ENCODE results near the gene NUP93. TPM values are rescaled to one million over a fixed set of nuclear protein-coding genes. Genes with fewer than 3 reads are reported as not detected.

NUP93 gene
- total and polyA plus RNA-seq, 2 donors = 58.3 to 85.9 TPM

GRCh38 chr16:56686758-56687157 is 43.2 kb upstream of the NUP93 start:
- no peak overlapping the region for H3K4me3 ChIP-seq (ENCODE audit: low read length in 2 of 2)
- DNase-seq (ENCODE audit: low read depth in 6 of 9, low spot score in 9 of 9) = no peak
- H3K36me3 ChIP-seq (ENCODE audit: control insufficient read depth in 2 of 2, insufficient read depth in 2 of 2, low read length in 1 of 2) = no peaks in the 10 kb centered on the region
- H3K4me1 ChIP-seq (ENCODE audit: control insufficient read depth in 2 of 2, insufficient read depth in 2 of 2, low read length in 2 of 2) = peaks cover 18 to 20% of the 10 kb centered on the region in 2 donors
- WGBS = 98% methylated on average over 7 of the region's 7 CpGs
- H3K27me3 ChIP-seq (ENCODE audit: control insufficient read depth in 2 of 2, insufficient read depth in 1 of 2, low read length in 1 of 2) = peaks cover 0 to 21% of the 10 kb centered on the region in 2 donors
- H3K27ac ChIP-seq (ENCODE audit: low read depth in 1 of 2, low read length in 1 of 2) = no peak overlapping the region
- H3K9me3 ChIP-seq (ENCODE audit: control insufficient read depth in 2 of 2, insufficient read depth in 1 of 2, low read length in 1 of 2) = peaks cover 0 to 11% of the 10 kb centered on the region in 2 donors

GRCh38 chr16:56688762-56689161 is 41.2 kb upstream of the NUP93 start:
- H3K4me3 ChIP-seq (ENCODE audit: low read length in 2 of 2) = no peak overlapping the region
- H3K27me3 ChIP-seq (ENCODE audit: control insufficient read depth in 2 of 2, insufficient read depth in 1 of 2, low read length in 1 of 2) = peaks cover 0 to 12% of the 10 kb centered on the region in 2 donors
- H3K27ac ChIP-seq (ENCODE audit: low read depth in 1 of 2, low read length in 1 of 2) = no peak overlapping the region
- WGBS = 58% methylated on average over 1 of the region's 1 CpG
- H3K36me3 ChIP-seq (ENCODE audit: control insufficient read depth in 2 of 2, insufficient read depth in 2 of 2, low read length in 1 of 2) = no peaks in the 10 kb centered on the region
- no peak for DNase-seq (ENCODE audit: low read depth in 6 of 9, low spot score in 9 of 9)
- H3K4me1 ChIP-seq (ENCODE audit: control insufficient read depth in 2 of 2, insufficient read depth in 2 of 2, low read length in 2 of 2) = peaks cover 1 to 6% of the 10 kb centered on the region in 2 donors
- H3K9me3 ChIP-seq (ENCODE audit: control insufficient read depth in 2 of 2, insufficient read depth in 1 of 2, low read length in 1 of 2) = peaks cover 0 to 11% of the 10 kb centered on the region in 2 donors

- Histone ChIP-seq H3K36me3 (ENCODE audit: control insufficient read depth in 2 of 2, insufficient read depth in 2 of 2, low read length in 1 of 2) (no peaks in the 10 kb centered on the region), H3K4me1 (ENCODE audit: control insufficient read depth in 2 of 2, insufficient read depth in 2 of 2, low read length in 2 of 2) (peaks cover 0 to 4% of the 10 kb centered on the region in 2 donors), H3K27me3 (ENCODE audit: control insufficient read depth in 2 of 2, insufficient read depth in 1 of 2, low read length in 1 of 2) (peaks cover 0 to 12% of the 10 kb centered on the region in 2 donors), H3K9me3 (ENCODE audit: control insufficient read depth in 2 of 2, insufficient read depth in 1 of 2, low read length in 1 of 2) (peaks cover 0 to 11% of the 10 kb centered on the region in 2 donors), H3K27ac (ENCODE audit: low read depth in 1 of 2, low read length in 1 of 2) (no peak overlapping the region), H3K4me3 (ENCODE audit: low read length in 2 of 2) (no peak overlapping the region)
- 91% methylated on average over 3 of the region's 3 CpGs for WGBS
- no peak for DNase-seq (ENCODE audit: low read depth in 6 of 9, low spot score in 9 of 9)
These were observed 40.8 kb upstream of the NUP93 start for GRCh38 chr16:56689171-56689570.

GRCh38 chr16:56690420-56691122 is 39.4 kb upstream of the NUP93 start:
- H3K27me3 ChIP-seq (ENCODE audit: control insufficient read depth in 2 of 2, insufficient read depth in 1 of 2, low read length in 1 of 2) = peaks cover 0 to 15% of the 10 kb centered on the region in 2 donors
- H3K27ac ChIP-seq (ENCODE audit: low read depth in 1 of 2, low read length in 1 of 2) = no peak overlapping the region
- whole genome bisulfite sequencing = 98% methylated on average over 4 of the region's 4 CpGs
- H3K36me3 ChIP-seq (ENCODE audit: control insufficient read depth in 2 of 2, insufficient read depth in 2 of 2, low read length in 1 of 2) = no peaks in the 10 kb centered on the region
- peaks cover 0 to 17% of the 10 kb centered on the region in 2 donors for H3K9me3 ChIP-seq (ENCODE audit: control insufficient read depth in 2 of 2, insufficient read depth in 1 of 2, low read length in 1 of 2)
- H3K4me3 ChIP-seq (ENCODE audit: low read length in 2 of 2) = no peak overlapping the region
- no peaks in the 10 kb centered on the region for H3K4me1 ChIP-seq (ENCODE audit: control insufficient read depth in 2 of 2, insufficient read depth in 2 of 2, low read length in 2 of 2)
- no peak for DNase-seq (ENCODE audit: low read depth in 6 of 9, low spot score in 9 of 9)

GRCh38 chr16:56691885-56692284 is 38.0 kb upstream of the NUP93 start:
- DNase-seq (ENCODE audit: low read depth in 6 of 9, low spot score in 9 of 9) = no peak
- H3K4me1 ChIP-seq (ENCODE audit: control insufficient read depth in 2 of 2, insufficient read depth in 2 of 2, low read length in 2 of 2) = no peaks in the 10 kb centered on the region
- WGBS = 90% methylated on average over 4 of the region's 4 CpGs

GRCh38 chr16:56695246-56695645 is 34.7 kb upstream of the NUP93 start:
- no peak overlapping the region for H3K4me3 ChIP-seq (ENCODE audit: low read length in 2 of 2)
- 97% methylated on average over 1 of the region's 1 CpG for whole genome bisulfite sequencing
- no peaks in the 10 kb centered on the region for H3K36me3 ChIP-seq (ENCODE audit: control insufficient read depth in 2 of 2, insufficient read depth in 2 of 2, low read length in 1 of 2)
- DNase-seq (ENCODE audit: low read depth in 6 of 9, low spot score in 9 of 9) = no peak
- peaks cover 2 to 15% of the 10 kb centered on the region in 2 donors for H3K9me3 ChIP-seq (ENCODE audit: control insufficient read depth in 2 of 2, insufficient read depth in 1 of 2, low read length in 1 of 2)
- H3K4me1 ChIP-seq (ENCODE audit: control insufficient read depth in 2 of 2, insufficient read depth in 2 of 2, low read length in 2 of 2) = no peaks in the 10 kb centered on the region
- no peak overlapping the region for H3K27ac ChIP-seq (ENCODE audit: low read depth in 1 of 2, low read length in 1 of 2)
- peaks cover 0 to 11% of the 10 kb centered on the region in 2 donors for H3K27me3 ChIP-seq (ENCODE audit: control insufficient read depth in 2 of 2, insufficient read depth in 1 of 2, low read length in 1 of 2)

More at GRCh38 chr16:56691885-56692284, 38.0 kb upstream of the NUP93 start:
- H3K9me3 ChIP-seq (ENCODE audit: control insufficient read depth in 2 of 2, insufficient read depth in 1 of 2, low read length in 1 of 2) = peaks cover 0 to 11% of the 10 kb centered on the region in 2 donors
- H3K4me3 ChIP-seq (ENCODE audit: low read length in 2 of 2) = no peak overlapping the region
- no peaks in the 10 kb centered on the region for H3K36me3 ChIP-seq (ENCODE audit: control insufficient read depth in 2 of 2, insufficient read depth in 2 of 2, low read length in 1 of 2)
- no peak overlapping the region for H3K27ac ChIP-seq (ENCODE audit: low read depth in 1 of 2, low read length in 1 of 2)
- peaks cover 0 to 15% of the 10 kb centered on the region in 2 donors for H3K27me3 ChIP-seq (ENCODE audit: control insufficient read depth in 2 of 2, insufficient read depth in 1 of 2, low read length in 1 of 2)

GRCh38 chr16:56697456-56698155 is 32.3 kb upstream of the NUP93 start:
- H3K27me3 ChIP-seq (ENCODE audit: control insufficient read depth in 2 of 2, insufficient read depth in 1 of 2, low read length in 1 of 2) = peaks cover 0 to 6% of the 10 kb centered on the region in 2 donors
- H3K4me3 ChIP-seq (ENCODE audit: low read length in 2 of 2) = no peak overlapping the region
- H3K36me3 ChIP-seq (ENCODE audit: control insufficient read depth in 2 of 2, insufficient read depth in 2 of 2, low read length in 1 of 2) = no peaks in the 10 kb centered on the region
- peaks cover 2 to 15% of the 10 kb centered on the region in 2 donors for H3K9me3 ChIP-seq (ENCODE audit: control insufficient read depth in 2 of 2, insufficient read depth in 1 of 2, low read length in 1 of 2)
- H3K4me1 ChIP-seq (ENCODE audit: control insufficient read depth in 2 of 2, insufficient read depth in 2 of 2, low read length in 2 of 2) = peaks cover 5 to 6% of the 10 kb centered on the region in 2 donors
- 96% methylated on average over 5 of the region's 5 CpGs for whole genome bisulfite sequencing
- no peak overlapping the region for H3K27ac ChIP-seq (ENCODE audit: low read depth in 1 of 2, low read length in 1 of 2)
- no peak for DNase-seq (ENCODE audit: low read depth in 6 of 9, low spot score in 9 of 9)

- Histone ChIP-seq H3K9me3 (ENCODE audit: control insufficient read depth in 2 of 2, insufficient read depth in 1 of 2, low read length in 1 of 2) (peaks cover 2 to 12% of the 10 kb centered on the region in 2 donors), H3K4me1 (ENCODE audit: control insufficient read depth in 2 of 2, insufficient read depth in 2 of 2, low read length in 2 of 2) (peaks cover 6 to 8% of the 10 kb centered on the region in 2 donors), H3K27ac (ENCODE audit: low read depth in 1 of 2, low read length in 1 of 2) (no peak overlapping the region), H3K36me3 (ENCODE audit: control insufficient read depth in 2 of 2, insufficient read depth in 2 of 2, low read length in 1 of 2) (no peaks in the 10 kb centered on the region), H3K27me3 (ENCODE audit: control insufficient read depth in 2 of 2, insufficient read depth in 1 of 2, low read length in 1 of 2) (peaks cover 0 to 4% of the 10 kb centered on the region in 2 donors), H3K4me3 (ENCODE audit: low read length in 2 of 2) (no peak overlapping the region)
- 100% methylated on average over 1 of the region's 1 CpG for WGBS
- DNase-seq (ENCODE audit: low read depth in 6 of 9, low spot score in 9 of 9) = no peak
These were observed 29.7 kb upstream of the NUP93 start for GRCh38 chr16:56700195-56700594.

- WGBS = 100% methylated on average over 1 of the region's 1 CpG
- no peak for DNase-seq (ENCODE audit: low read depth in 6 of 9, low spot score in 9 of 9)
These were observed 29.3 kb upstream of the NUP93 start for GRCh38 chr16:56700631-56701030.

More at GRCh38 chr16:56700631-56701030, 29.3 kb upstream of the NUP93 start:
- H3K36me3 ChIP-seq (ENCODE audit: control insufficient read depth in 2 of 2, insufficient read depth in 2 of 2, low read length in 1 of 2) = no peaks in the 10 kb centered on the region
- H3K27ac ChIP-seq (ENCODE audit: low read depth in 1 of 2, low read length in 1 of 2) = no peak overlapping the region
- H3K4me1 ChIP-seq (ENCODE audit: control insufficient read depth in 2 of 2, insufficient read depth in 2 of 2, low read length in 2 of 2) = peaks cover 6 to 8% of the 10 kb centered on the region in 2 donors
- H3K4me3 ChIP-seq (ENCODE audit: low read length in 2 of 2) = no peak overlapping the region
- peaks cover 0 to 3% of the 10 kb centered on the region in 2 donors for H3K27me3 ChIP-seq (ENCODE audit: control insufficient read depth in 2 of 2, insufficient read depth in 1 of 2, low read length in 1 of 2)
- H3K9me3 ChIP-seq (ENCODE audit: control insufficient read depth in 2 of 2, insufficient read depth in 1 of 2, low read length in 1 of 2) = peaks cover 2 to 8% of the 10 kb centered on the region in 2 donors

Measured in thymus (tissue), 11 donors.